ENCODE data around the gene TOX3.

GRCh38 chr16:52581530-52581929 is 34.6 kb upstream of the TOX3 start:
- no peak for TF ChIP-seq POLR2A (IDR thresholded peaks at IDR 0.05)
- no peak for TF ChIP-seq CTCF (IDR thresholded peaks at IDR 0.05)

All from lower leg skin (tissue), 3 donors.